Hepatocyte (in vitro differentiated cells): ENCODE data around the gene FAM170B.

Source experiments
- CTCF ChIP-seq: fragments of 200-600 bp; sonication (generic); IDR thresholded peaks from 2 replicates; pipeline ENCODE4 v1.5.1; 2016; ENCODE audit warnings: antibody characterized with exemption, mild to moderate bottlenecking; ENCODE audit not compliant: poor library complexity
- EZH2 ChIP-seq: fragments of 200-600 bp; sonication (generic); IDR thresholded peaks from 2 replicates; pipeline ENCODE4 v1.6.1; 2016; ENCODE audit warnings: antibody characterized with exemption, mild to moderate bottlenecking, borderline replicate concordance
- EZH2phosphoT487 ChIP-seq: fragments of 200-600 bp; sonication (generic); IDR thresholded peaks from one replicate; pipeline ENCODE4 v1.6.1; 2018; ENCODE audit warnings: antibody characterized with exemption, mild to moderate bottlenecking, low read depth, moderate library complexity; ENCODE audit not compliant: unreplicated experiment, severe bottlenecking

GRCh38 chr10:49160110-49160509 is 26.3 kb upstream of the FAM170B start:
- TF ChIP-seq EZH2phosphoT487 (no peak), EZH2 (no peak), CTCF (no peak)
